H1 (cell line): ENCODE measurements around the gene SPOCK1. TPM values are rescaled to one million over a fixed set of nuclear protein-coding genes. Genes with fewer than 3 reads are reported as not detected.

Experiments used
- BACH1 ChIP-seq: IDR thresholded peaks from 2 replicates; pipeline ENCODE4 v1.6.1; 2012; ENCODE audit warnings: low read length, improper control_type of control experiment
- BCL11A ChIP-seq, 2 experiments: IDR thresholded peaks; one replicate each; pipeline ENCODE4 v1.6.1; 2011; ENCODE audit warnings: low read depth in 2 of 2, low read length in 2 of 2, mild to moderate bottlenecking in 2 of 2
- FOSL1 ChIP-seq: IDR thresholded peaks from 2 replicates; pipeline ENCODE4 v1.6.1; 2011; ENCODE audit warnings: mild to moderate bottlenecking, low read depth, low read length, moderate library complexity; ENCODE audit not compliant: insufficient read depth
- SRF ChIP-seq: IDR thresholded peaks from 2 replicates; pipeline ENCODE4 v1.6.1; 2011; ENCODE audit warnings: mild to moderate bottlenecking, low read depth, low read length, moderate library complexity
- ZNF274 ChIP-seq: IDR thresholded peaks from 2 replicates; pipeline ENCODE4 v1.7.0; 2012; ENCODE audit warnings: low read length, borderline replicate concordance; ENCODE audit errors: extremely low read depth
- polyA plus RNA-seq, 7 experiments: library from polyadenylated mRNA; depleted of rRNA in 3 of 7; stranded (reverse) in 5 of 7; unstranded in 2 of 7; fragments of >200 nt in 5 of 7; fragments of 200-250 nt in 2 of 7; gene quantifications; 1 replicate in 5 of 7; 2 replicates in 1 of 7; 4 replicates in 1 of 7; pipeline versions ENCODE4 v1.2.1 to v1.2.3, GENCODE V29; 2011 to 2013; ENCODE audit warnings: missing spikeins in 2 of 7, mixed read lengths in 2 of 7
- total RNA-seq: library from RNA; stranded (reverse); fragmentation: NEBNext Ultra II Directional; extraction: Animal tissue kit (Norgen Biotek cat#: 25700); gene quantifications from 2 replicates; pipeline ENCODE4 v1.2.1, GENCODE V29; 2021
- TF ChIP-seq, protein P1 (sequence below): fragments of 300-600 bp; sonication (generic); IDR thresholded peaks from 2 replicates; pipeline ENCODE4 v1.7.1; 2012; ENCODE audit warnings: low read length, moderate library complexity, mild to moderate bottlenecking, inconsistent platforms; ENCODE audit not compliant: insufficient replicate concordance

Gene SPOCK1
- total and polyA plus RNA-seq, 2 of the 8 experiments (the other 6 are each of a cell fraction or from before 2014, with no cell fraction given) = 6.9 to 18.1 TPM

DNA sequence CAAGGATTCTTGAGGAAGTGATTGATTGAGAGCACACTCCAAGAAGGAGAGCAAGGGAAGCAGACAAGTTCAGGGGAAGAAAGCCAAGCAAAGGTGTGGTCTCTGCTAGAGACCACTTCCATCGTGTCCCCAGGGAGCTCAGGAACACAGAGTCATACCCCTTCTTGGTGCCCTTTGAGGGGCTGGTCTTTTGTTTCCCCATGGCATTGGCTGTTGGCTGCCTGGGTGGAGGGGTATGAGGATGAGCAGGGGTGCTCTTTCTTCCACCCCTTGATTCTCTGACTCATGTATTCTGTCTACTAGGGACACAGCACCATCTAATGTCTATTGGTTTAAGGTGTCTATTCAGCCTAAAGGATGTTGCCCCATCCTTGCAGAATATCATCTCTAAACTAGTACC lies 11.5 kb upstream of the SPOCK1 start (continued):
- TF ChIP-seq FOSL1 (no peak), SRF (no peak), BCL11A (IDR thresholded peaks at IDR 0.05; ENCODE audit: low read depth in 2 of 2, low read length in 2 of 2) (no peak), ZNF274 (no peak), BACH1 (no peak)
- TF ChIP-seq, protein P1, sequence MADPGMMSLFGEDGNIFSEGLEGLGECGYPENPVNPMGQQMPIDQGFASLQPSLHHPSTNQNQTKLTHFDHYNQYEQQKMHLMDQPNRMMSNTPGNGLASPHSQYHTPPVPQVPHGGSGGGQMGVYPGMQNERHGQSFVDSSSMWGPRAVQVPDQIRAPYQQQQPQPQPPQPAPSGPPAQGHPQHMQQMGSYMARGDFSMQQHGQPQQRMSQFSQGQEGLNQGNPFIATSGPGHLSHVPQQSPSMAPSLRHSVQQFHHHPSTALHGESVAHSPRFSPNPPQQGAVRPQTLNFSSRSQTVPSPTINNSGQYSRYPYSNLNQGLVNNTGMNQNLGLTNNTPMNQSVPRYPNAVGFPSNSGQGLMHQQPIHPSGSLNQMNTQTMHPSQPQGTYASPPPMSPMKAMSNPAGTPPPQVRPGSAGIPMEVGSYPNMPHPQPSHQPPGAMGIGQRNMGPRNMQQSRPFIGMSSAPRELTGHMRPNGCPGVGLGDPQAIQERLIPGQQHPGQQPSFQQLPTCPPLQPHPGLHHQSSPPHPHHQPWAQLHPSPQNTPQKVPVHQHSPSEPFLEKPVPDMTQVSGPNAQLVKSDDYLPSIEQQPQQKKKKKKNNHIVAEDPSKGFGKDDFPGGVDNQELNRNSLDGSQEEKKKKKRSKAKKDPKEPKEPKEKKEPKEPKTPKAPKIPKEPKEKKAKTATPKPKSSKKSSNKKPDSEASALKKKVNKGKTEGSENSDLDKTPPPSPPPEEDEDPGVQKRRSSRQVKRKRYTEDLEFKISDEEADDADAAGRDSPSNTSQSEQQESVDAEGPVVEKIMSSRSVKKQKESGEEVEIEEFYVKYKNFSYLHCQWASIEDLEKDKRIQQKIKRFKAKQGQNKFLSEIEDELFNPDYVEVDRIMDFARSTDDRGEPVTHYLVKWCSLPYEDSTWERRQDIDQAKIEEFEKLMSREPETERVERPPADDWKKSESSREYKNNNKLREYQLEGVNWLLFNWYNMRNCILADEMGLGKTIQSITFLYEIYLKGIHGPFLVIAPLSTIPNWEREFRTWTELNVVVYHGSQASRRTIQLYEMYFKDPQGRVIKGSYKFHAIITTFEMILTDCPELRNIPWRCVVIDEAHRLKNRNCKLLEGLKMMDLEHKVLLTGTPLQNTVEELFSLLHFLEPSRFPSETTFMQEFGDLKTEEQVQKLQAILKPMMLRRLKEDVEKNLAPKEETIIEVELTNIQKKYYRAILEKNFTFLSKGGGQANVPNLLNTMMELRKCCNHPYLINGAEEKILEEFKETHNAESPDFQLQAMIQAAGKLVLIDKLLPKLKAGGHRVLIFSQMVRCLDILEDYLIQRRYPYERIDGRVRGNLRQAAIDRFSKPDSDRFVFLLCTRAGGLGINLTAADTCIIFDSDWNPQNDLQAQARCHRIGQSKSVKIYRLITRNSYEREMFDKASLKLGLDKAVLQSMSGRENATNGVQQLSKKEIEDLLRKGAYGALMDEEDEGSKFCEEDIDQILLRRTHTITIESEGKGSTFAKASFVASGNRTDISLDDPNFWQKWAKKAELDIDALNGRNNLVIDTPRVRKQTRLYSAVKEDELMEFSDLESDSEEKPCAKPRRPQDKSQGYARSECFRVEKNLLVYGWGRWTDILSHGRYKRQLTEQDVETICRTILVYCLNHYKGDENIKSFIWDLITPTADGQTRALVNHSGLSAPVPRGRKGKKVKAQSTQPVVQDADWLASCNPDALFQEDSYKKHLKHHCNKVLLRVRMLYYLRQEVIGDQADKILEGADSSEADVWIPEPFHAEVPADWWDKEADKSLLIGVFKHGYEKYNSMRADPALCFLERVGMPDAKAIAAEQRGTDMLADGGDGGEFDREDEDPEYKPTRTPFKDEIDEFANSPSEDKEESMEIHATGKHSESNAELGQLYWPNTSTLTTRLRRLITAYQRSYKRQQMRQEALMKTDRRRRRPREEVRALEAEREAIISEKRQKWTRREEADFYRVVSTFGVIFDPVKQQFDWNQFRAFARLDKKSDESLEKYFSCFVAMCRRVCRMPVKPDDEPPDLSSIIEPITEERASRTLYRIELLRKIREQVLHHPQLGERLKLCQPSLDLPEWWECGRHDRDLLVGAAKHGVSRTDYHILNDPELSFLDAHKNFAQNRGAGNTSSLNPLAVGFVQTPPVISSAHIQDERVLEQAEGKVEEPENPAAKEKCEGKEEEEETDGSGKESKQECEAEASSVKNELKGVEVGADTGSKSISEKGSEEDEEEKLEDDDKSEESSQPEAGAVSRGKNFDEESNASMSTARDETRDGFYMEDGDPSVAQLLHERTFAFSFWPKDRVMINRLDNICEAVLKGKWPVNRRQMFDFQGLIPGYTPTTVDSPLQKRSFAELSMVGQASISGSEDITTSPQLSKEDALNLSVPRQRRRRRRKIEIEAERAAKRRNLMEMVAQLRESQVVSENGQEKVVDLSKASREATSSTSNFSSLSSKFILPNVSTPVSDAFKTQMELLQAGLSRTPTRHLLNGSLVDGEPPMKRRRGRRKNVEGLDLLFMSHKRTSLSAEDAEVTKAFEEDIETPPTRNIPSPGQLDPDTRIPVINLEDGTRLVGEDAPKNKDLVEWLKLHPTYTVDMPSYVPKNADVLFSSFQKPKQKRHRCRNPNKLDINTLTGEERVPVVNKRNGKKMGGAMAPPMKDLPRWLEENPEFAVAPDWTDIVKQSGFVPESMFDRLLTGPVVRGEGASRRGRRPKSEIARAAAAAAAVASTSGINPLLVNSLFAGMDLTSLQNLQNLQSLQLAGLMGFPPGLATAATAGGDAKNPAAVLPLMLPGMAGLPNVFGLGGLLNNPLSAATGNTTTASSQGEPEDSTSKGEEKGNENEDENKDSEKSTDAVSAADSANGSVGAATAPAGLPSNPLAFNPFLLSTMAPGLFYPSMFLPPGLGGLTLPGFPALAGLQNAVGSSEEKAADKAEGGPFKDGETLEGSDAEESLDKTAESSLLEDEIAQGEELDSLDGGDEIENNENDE = no peak
- TF ChIP-seq, all 59 proteins: peak for 0
